Right kidney (tissue), 1 donor: ENCODE results near the gene NLRP8.
"Not testable (repeated sequence)": the region's sequence is repeated elsewhere in the genome, so short reads cannot be mapped to it uniquely, and the experiment has no call there.

ENCODE experiments used
- DNase-seq: peaks from one replicate; pipeline ENCODE4 v3.0.0-alpha.2; 2016

NLRP8 gene

DNA sequence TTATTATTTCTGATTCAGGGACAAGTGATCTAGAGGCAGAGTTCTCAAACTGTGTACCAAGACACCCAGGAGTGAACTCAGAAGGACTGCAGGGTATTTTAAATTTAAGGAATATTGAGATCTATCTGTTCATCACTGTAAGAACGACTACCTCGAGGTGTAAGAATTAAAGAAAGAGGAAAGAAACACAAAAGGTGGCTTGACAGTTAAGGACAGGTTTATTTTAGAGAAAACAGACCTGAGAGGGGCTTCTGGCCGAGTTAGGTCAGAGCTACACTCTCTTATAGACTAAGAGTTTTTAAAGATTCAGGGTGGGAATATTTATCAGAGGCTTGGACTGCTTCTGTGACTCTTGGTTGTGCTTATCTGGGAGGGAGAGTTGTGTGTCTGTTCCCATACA, 26.4 kb downstream of the NLRP8 start:
- no peak for DNase-seq

GRCh38 chr19:55980415-55980814, 32.8 kb downstream of the NLRP8 start:
- DNase-seq: no peak

DNA sequence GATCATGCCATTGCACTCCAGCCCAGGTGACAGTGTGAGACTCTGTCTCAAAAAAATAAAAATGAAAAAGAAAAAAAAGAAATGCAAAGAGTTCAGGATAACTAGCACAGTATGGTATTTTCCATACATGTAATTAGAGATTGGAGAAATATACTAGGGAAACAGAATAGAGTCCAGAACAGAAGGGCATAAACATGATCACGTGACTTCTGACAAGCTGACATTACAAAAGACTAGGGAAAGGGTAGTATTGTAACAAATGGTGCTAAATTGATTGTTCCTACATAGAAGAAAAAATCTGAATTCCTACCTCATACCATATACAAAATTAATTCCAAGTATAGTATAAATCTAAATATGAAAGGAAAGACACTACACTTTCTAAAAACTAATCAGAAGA, 37.6 kb downstream of the NLRP8 start:
- no peak for DNase-seq

- DNase-seq: no peak
Measured at GRCh38 chr19:55986487-55986886, 38.9 kb downstream of the NLRP8 start, which contains the start of gene NLRP5. Gene NLRP5 (plus strand): TSS chr19:55986775.

- DNase-seq: no peak
Measured at GRCh38 chr19:55990831-55991230, 43.2 kb downstream of the NLRP8 start.

- no peak for DNase-seq
Measured at GRCh38 chr19:55993492-55993891, 45.9 kb downstream of the NLRP8 start.

GRCh38 chr19:56014765-56015164, 67.1 kb downstream of the NLRP8 start:
- no peak for DNase-seq

DNA sequence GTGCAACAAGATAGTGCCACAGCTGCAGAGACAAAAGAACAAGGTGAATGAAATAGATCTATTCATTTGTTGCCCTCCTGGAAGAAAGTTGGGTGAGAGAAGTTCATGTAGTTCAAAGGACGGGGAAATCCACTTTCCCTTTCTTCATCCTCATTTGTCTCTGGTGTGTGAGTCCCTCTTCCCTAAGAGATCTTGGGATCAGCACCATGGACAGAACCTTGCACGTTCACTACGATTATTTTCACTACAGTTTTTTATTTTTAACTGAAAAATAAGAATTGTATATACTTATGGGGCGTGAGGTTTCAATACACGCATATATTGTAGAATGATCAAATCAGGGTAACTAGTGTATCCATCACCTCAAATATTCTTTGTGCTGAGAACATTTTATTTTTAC, 68.1 kb downstream of the NLRP8 start:
- DNase-seq: no peak

DNA sequence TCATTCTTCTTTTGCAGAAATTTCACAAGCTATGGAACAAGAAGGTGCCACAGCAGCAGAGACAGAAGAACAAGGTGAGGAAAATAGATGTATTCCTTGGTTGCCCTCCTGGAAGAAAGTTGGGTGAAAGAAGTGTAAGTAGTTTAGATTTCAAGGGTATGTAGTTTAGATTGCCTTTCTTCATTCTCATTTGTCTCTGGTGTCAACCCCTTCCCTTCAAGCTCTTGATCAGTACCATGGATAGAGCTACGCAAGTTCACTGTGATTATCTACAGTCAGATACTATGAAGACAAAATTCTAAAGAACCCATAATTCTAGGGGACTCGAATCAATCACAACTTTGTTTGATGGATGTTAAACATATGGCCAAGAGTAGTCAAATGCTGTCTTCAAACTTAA, 71.7 kb downstream of the NLRP8 start:
- not testable (repeated sequence) for DNase-seq

- DNase-seq: not testable (repeated sequence)
Measured at GRCh38 chr19:56020355-56020975, 72.8 kb downstream of the NLRP8 start.

- DNase-seq: no peak
Measured at GRCh38 chr19:56026769-56027168, 79.1 kb downstream of the NLRP8 start.
